Endothelial cell of umbilical vein (primary cell): ENCODE results near the gene MYH9. TPM values are rescaled to one million over a fixed set of nuclear protein-coding genes. Genes with fewer than 3 reads are reported as not detected.

Experiments
- BruUV-seq: library from RNA; stranded (reverse); fragments of 400-500 nt; replicated peaks from 2 replicates; lab custom pipeline; 2021; lab: Mats Ljungman, UMichigan
- CTCF ChIA-PET: fragments of 300-600, 350-600 bp; sonication (Branson Sonifier 250); formaldehyde crosslinking; loops from one replicate; lab custom pipeline; 2021; ENCODE audit warnings: antibody characterized with exemption, inconsistent platforms; lab: Charles Lee
- POLR2A ChIA-PET: fragments of 300-600, 350-600 bp; sonication (Branson Sonifier 250); formaldehyde crosslinking; loops from one replicate; lab custom pipeline; 2021; ENCODE audit warnings: antibody characterized with exemption, inconsistent platforms; lab: Charles Lee
- DNase-seq: peaks from one replicate; pipeline ENCODE4 v3.0.0-alpha.2; 2011; ENCODE audit warnings: low read depth, low spot score
- FAIRE-seq: peaks from 2 replicates; lab custom pipeline; 2011; peaks lifted over from hg19 to GRCh38; lab: Jason Lieb, UNC
- H2AFZ ChIP-seq: 2 replicates; pipeline ENCODE4 v1.6.0; 2012; ENCODE audit warnings: low read depth, low read length, control low read depth, inconsistent platforms
- H3K27ac ChIP-seq: 2 replicates; pipeline ENCODE4 v1.5.1; 2011; ENCODE audit warnings: low read depth, mild to moderate bottlenecking, control low read depth, low read length, moderate library complexity; ENCODE audit not compliant: insufficient read depth
- H3K27me3 ChIP-seq, 2 experiments: 2 replicates each; pipeline versions ENCODE4 v1.6.0 to v1.6.1; 2011; ENCODE audit warnings: low read length in 2 of 2, mixed read lengths in 1 of 2; ENCODE audit not compliant: control insufficient read depth in 2 of 2, insufficient read depth in 2 of 2
- H3K36me3 ChIP-seq, 2 experiments: 2 replicates in 1 of 2; 3 replicates in 1 of 2; pipeline ENCODE4 v1.5.1; 2011; ENCODE audit warnings: low read length in 2 of 2, mild to moderate bottlenecking in 1 of 2, moderate library complexity in 1 of 2; ENCODE audit not compliant: control insufficient read depth in 2 of 2, insufficient read depth in 2 of 2; ENCODE audit errors: extremely low read depth in 1 of 2
- H3K4me1 ChIP-seq: 3 replicates; pipeline ENCODE4 v1.5.1; 2011; ENCODE audit warnings: mild to moderate bottlenecking, low read length; ENCODE audit not compliant: control insufficient read depth, insufficient read depth; ENCODE audit errors: extremely low read depth
- H3K4me2 ChIP-seq: 2 replicates; pipeline ENCODE4 v1.6.1; 2011; ENCODE audit warnings: low read length, control low read depth, mixed read lengths; ENCODE audit not compliant: insufficient read depth
- H3K4me3 ChIP-seq, 3 experiments: fragments of 200-600 bp in 1 of 3; sonication (generic), shearing (Covaris generic) in 1 of 3; replicated peaks in 1 of 3; 2 replicates each; pipeline ENCODE4 v1.5.1; 2011 to 2016; ENCODE audit warnings: control low read depth in 3 of 3, low read length in 3 of 3, mild to moderate bottlenecking in 2 of 3, inconsistent platforms in 1 of 3, low read depth in 1 of 3, moderate library complexity in 1 of 3; ENCODE audit not compliant: insufficient read depth in 1 of 3
- H3K79me2 ChIP-seq: 2 replicates; pipeline ENCODE4 v1.6.0; 2012; ENCODE audit warnings: low read length, inconsistent platforms; ENCODE audit not compliant: control insufficient read depth, insufficient read depth
- H3K9ac ChIP-seq: replicated peaks from 2 replicates; pipeline ENCODE3; 2011; ENCODE audit warnings: low read length, control low read depth; ENCODE audit not compliant: insufficient read depth; ENCODE audit errors: extremely low read depth
- H3K9me1 ChIP-seq: replicated peaks from 3 replicates; pipeline ENCODE4 v1.6.0; 2011; ENCODE audit warnings: mild to moderate bottlenecking, low read length; ENCODE audit not compliant: control insufficient read depth, insufficient read depth; ENCODE audit errors: extremely low read depth
- H3K9me3 ChIP-seq: replicated peaks from 2 replicates; pipeline ENCODE4 v1.5.1; 2012; ENCODE audit warnings: low read length, inconsistent platforms; ENCODE audit not compliant: control insufficient read depth, insufficient read depth
- H4K20me1 ChIP-seq: replicated peaks from 2 replicates; pipeline ENCODE3; 2011; ENCODE audit warnings: mild to moderate bottlenecking, low read length; ENCODE audit not compliant: control insufficient read depth, insufficient read depth; ENCODE audit errors: extremely low read depth
- EZH2 ChIP-seq: IDR thresholded peaks from 2 replicates; pipeline ENCODE4 v1.6.1; 2012; ENCODE audit warnings: borderline replicate concordance, low read depth, mild to moderate bottlenecking, moderate library complexity, low read length, inconsistent platforms; ENCODE audit not compliant: severe bottlenecking
- FOS ChIP-seq: IDR thresholded peaks from 2 replicates; pipeline ENCODE4 v1.6.1; 2011; ENCODE audit warnings: mild to moderate bottlenecking, low read length, moderate library complexity, borderline replicate concordance; ENCODE audit not compliant: insufficient read depth
- GATA2 ChIP-seq: IDR thresholded peaks from 2 replicates; pipeline ENCODE4 v1.7.0; 2011; ENCODE audit warnings: low read depth, mild to moderate bottlenecking, moderate library complexity, mixed read lengths, low read length; ENCODE audit not compliant: insufficient read length, insufficient read depth
- JUN ChIP-seq: IDR thresholded peaks from 2 replicates; pipeline ENCODE4 v1.6.1; 2011; ENCODE audit warnings: borderline replicate concordance, low read depth; ENCODE audit not compliant: insufficient read length, insufficient read depth
- MYC ChIP-seq: IDR thresholded peaks from one replicate; pipeline ENCODE4 v1.6.1; 2011; ENCODE audit warnings: mild to moderate bottlenecking, low read depth, low read length
- POLR2A ChIP-seq: IDR thresholded peaks from 2 replicates; pipeline ENCODE4 v1.6.1; 2012; ENCODE audit warnings: low read depth, mild to moderate bottlenecking, control low read depth, low read length
- POLR2AphosphoS5 ChIP-seq: IDR thresholded peaks from 2 replicates; pipeline ENCODE4 v1.6.1; 2012; ENCODE audit warnings: low read depth, mild to moderate bottlenecking, control low read depth, low read length, moderate library complexity; ENCODE audit not compliant: insufficient read depth
- dilution Hi-C: fragments of 300-500 bp; cut with MboI; formaldehyde crosslinking; loops from one replicate; pipeline ENCODE4 v1.15.0; 2019; ENCODE audit warnings: low sequenced_read_pairs; ENCODE audit not compliant: extremely low pct_ligation_motif_present
- intact Hi-C: fragments of 100-400 bp; cut with micrococcal nuclease; formaldehyde crosslinking; loops from one replicate; pipeline ENCODE4 v1.10.0; 2022
- polyA plus RNA-seq, 4 experiments: library from polyadenylated mRNA; depleted of rRNA in 3 of 4; stranded (reverse) in 3 of 4; unstranded in 1 of 4; fragments of >200 nt; gene quantifications; 2 replicates each; pipeline versions ENCODE4 v1.2.1 to v1.2.3, GENCODE V29; 2011 to 2012; ENCODE audit warnings: missing spikeins in 1 of 4
- total RNA-seq: library from RNA; stranded (reverse); gene quantifications from 2 replicates; pipeline ENCODE4 v1.2.3, GENCODE V29; 2021
- TF ChIP-seq, protein P1 (sequence below): IDR thresholded peaks from 2 replicates; pipeline ENCODE4 v1.6.1; 2011; ENCODE audit not compliant: insufficient read depth, insufficient read length
- TF ChIP-seq, protein P2 (sequence below), 2 donors: IDR thresholded peaks; 1 replicate in 1 of 2; 2 replicates in 1 of 2; pipeline ENCODE4 v1.5.1; 2011; ENCODE audit warnings: low read length in 2 of 2, mild to moderate bottlenecking in 2 of 2, moderate library complexity in 2 of 2, control low read depth in 1 of 2, inconsistent platforms in 1 of 2, low read depth in 1 of 2; ENCODE audit not compliant: insufficient read depth in 1 of 2; ENCODE audit errors: extremely low read depth in 1 of 2

Gene MYH9
- total and polyA plus RNA-seq, 2 donors (not counting 3 experiments of a cell fraction or from before 2014, with no cell fraction given) = 188 to 1,413 TPM

DNA sequence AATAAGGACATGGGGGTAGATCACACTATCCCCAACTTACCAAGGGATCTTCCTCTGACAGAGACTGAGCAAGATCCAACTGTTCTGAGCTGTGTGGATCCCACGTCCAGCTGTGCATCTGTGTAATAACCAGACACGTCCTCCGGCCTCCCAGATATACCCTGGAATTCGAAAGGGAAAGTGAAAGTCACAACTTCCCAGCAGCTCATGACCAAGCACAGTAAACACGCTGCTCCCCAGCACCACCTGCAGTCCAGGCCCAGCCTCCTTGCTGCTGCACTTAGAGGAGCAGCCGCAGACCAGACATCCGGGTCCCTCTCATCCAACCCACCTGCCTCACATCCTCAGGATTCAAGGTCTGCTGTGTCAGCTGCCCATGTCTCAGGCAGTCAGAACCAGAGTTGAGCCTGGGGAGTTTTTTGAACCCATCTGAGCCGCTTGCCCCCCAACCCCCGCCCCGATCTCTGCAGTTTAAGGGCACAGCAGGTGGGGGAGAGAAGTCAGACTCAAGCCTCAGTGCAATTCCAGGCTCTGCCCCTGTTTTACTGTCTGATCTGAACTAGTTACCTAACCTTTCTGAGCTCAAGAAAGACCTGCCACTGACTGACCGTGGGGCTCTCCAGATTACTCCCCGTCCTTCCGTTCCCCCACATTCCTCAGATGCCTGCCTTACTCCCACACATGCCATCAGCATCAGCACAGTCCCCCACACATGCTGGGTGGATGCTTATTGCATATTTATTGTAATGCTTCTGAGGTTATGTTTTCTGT is 148.2 kb downstream of the MYH9 start, which contains the start of gene APOL2:
APOL2 (minus strand) TSS at position 127 of the 771 bp plus-strand sequence. CDS start 6,365 bp downstream, outside the sequence.
- CTCF ChIA-PET = interaction anchor here (0.8 to 6.4 kb wide), 22 partner anchors 9 to 247 kb away, joined by 3 to 27 read pairs (median 5); partner anchors contain the start of gene APOL1
- Histone ChIP-seq H4K20me1 (no peaks in the 10 kb centered on the region), H3K4me2 (peak within 1 kb of the TSS; percentile 85), H3K36me3 (peaks cover 0 to 3% of the 10 kb centered on the region in 2 experiments), H3K27ac (peak within 1 kb of the TSS; percentile 31), H2AFZ (peak within 1 kb of the TSS; percentile 80), H3K79me2 (peaks cover 26% of the 10 kb centered on the region), H3K9me1 (no peaks in the 10 kb centered on the region), H3K4me1 (peaks cover 16% of the 10 kb centered on the region), H3K4me3 (peak within 1 kb of the TSS; percentile 48 to 82 (median 67)), H3K27me3 (no peaks in the 10 kb centered on the region), H3K9ac (peak within 1 kb of the TSS; percentile 55), H3K9me3 (no peaks in the 10 kb centered on the region)
- TF ChIP-seq POLR2AphosphoS5 = peak; percentile 65
- TF ChIP-seq, protein P1, sequence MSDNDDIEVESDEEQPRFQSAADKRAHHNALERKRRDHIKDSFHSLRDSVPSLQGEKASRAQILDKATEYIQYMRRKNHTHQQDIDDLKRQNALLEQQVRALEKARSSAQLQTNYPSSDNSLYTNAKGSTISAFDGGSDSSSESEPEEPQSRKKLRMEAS = no peak
- TF ChIP-seq POLR2A = peak; percentile 84
- no peak for TF ChIP-seq MYC
- no peak for TF ChIP-seq JUN
- no peak for TF ChIP-seq FOS
- TF ChIP-seq GATA2 = no peak
- TF ChIP-seq EZH2 = no peak
- TF ChIP-seq, protein P2, sequence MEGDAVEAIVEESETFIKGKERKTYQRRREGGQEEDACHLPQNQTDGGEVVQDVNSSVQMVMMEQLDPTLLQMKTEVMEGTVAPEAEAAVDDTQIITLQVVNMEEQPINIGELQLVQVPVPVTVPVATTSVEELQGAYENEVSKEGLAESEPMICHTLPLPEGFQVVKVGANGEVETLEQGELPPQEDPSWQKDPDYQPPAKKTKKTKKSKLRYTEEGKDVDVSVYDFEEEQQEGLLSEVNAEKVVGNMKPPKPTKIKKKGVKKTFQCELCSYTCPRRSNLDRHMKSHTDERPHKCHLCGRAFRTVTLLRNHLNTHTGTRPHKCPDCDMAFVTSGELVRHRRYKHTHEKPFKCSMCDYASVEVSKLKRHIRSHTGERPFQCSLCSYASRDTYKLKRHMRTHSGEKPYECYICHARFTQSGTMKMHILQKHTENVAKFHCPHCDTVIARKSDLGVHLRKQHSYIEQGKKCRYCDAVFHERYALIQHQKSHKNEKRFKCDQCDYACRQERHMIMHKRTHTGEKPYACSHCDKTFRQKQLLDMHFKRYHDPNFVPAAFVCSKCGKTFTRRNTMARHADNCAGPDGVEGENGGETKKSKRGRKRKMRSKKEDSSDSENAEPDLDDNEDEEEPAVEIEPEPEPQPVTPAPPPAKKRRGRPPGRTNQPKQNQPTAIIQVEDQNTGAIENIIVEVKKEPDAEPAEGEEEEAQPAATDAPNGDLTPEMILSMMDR (IDR thresholded peaks at IDR 0.05; ENCODE audit: extremely low read depth in 1 of 2, insufficient read depth in 1 of 2, low read depth in 1 of 2, low read length in 2 of 2) = peak; percentile 54 to 80
- POLR2A ChIA-PET = interaction anchor here (1.2 kb wide), 1 partner anchor 14 kb away, joined by 3 read pairs; the partner anchor contains the start of gene APOL1
- BruUV-seq = no TSS peak
- peak; percentile 97 for FAIRE-seq
- dilution Hi-C loops = no loop called here
- DNase-seq = peak; percentile 93
- intact Hi-C loops = loop anchor here (1.0 to 2.0 kb wide), 4 partner anchors 19 to 247 kb away; no protein-coding TSS in a partner anchor
